UCSD-AML1 (cell line): Measurements from ENCODE around the gene NUDCD3.
A peak's percentile ranks its signal among the peaks of the same experiment; 100 is the strongest.
"Not testable (repeated sequence)": the region's sequence is repeated elsewhere in the genome, so short reads cannot be mapped to it uniquely, and the experiment has no call there.

ENCODE experiments used
- DNase-seq: peaks from one replicate; lab custom pipeline; 2025; ENCODE audit not compliant: unreplicated experiment; lab: John Stamatoyannopoulos, UW

NUDCD3 gene

DNA sequence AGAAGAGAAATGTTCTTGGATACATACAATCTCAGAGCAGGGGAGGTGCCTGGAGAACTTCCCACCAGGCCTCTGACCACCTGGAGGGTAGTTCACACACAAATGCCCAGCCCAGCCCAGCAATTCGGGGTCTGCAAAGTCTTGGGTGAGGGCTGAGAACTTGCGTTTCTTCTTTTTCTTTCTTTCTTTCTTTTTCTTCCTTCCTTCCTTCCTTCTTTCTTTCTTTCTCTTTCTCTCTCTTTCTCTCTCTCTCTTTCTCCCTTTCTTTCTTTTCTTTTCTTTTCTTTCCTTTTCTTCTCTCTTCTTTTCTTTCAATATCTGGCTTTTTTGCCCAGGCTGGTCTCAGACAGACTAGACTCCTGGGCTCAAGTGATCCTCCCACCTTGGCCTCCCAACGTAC is 28.3 kb upstream of the NUDCD3 start:
- DNase-seq = no peak

DNA sequence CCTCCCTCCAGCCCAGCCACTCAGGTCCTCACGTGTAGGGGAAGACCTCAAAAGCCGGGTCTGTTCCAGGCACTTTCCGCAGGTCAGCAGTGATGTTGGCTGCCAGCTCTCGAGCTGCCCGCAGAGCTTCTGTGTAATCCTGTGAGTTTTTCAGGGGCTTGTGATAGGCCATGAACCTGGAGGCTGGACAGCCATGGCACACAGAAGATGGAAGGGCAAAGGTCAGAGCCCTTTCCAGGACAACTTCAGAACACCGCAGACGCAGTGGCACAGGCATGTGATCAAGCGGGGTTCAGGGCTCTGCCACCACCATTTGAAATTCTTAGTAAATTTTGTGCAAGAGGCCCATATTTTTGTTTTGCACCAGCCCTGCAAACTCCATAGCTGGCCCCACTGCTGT is 26.7 kb upstream of the NUDCD3 start:
- no peak for DNase-seq

DNA sequence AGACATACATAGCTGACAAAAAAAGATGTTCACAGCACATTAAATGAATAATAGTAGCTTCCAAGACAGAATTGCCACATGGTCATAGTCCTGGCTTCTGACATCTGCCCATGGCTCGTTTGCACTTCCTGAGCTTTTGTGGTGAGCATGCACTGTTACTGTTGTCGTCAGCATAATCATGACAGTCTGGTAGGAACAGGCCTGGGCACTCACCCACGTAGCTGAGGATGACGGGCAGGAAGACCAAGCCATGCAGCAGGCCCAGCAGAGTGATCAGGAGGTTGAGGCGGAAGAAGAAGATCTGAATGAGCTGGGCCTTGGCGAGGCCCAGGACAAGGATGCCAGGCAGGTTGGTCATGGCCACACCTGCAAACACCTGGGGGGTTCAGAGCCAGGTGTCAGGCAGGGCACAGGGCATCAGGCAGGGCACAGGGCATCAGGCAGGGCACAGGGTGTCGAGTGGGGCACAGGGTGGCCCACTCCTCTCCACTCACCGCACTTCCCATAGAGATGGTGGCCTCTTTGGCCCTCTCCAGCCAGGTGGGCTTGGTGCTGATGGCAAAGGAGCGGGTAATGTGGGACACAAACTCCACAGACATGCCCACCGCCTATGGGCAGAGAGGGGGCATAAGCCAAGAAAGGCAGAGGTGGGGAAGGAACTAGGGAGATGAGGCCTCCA is 25.3 kb upstream of the NUDCD3 start:
- no peak for DNase-seq

DNA sequence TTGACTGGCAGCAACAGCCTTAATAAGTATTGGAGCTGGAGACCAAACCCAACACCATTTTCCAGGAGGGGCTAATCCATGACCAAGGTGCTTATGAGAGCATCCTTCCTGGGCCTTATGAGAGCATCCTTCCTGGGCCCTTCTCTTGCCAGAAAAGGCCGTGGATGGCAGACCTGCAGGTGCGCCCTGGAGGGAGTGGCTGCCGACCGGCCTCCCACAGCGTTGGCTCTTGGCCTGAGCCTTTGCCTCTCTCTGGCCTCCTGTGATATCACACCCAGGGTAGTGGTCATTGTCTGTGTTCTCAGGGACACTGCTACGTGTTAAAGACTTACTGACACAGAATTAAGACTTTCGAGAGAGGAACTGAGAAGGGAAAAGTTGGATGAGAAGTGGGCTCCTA is 22.3 kb upstream of the NUDCD3 start:
- no peak for DNase-seq

DNA sequence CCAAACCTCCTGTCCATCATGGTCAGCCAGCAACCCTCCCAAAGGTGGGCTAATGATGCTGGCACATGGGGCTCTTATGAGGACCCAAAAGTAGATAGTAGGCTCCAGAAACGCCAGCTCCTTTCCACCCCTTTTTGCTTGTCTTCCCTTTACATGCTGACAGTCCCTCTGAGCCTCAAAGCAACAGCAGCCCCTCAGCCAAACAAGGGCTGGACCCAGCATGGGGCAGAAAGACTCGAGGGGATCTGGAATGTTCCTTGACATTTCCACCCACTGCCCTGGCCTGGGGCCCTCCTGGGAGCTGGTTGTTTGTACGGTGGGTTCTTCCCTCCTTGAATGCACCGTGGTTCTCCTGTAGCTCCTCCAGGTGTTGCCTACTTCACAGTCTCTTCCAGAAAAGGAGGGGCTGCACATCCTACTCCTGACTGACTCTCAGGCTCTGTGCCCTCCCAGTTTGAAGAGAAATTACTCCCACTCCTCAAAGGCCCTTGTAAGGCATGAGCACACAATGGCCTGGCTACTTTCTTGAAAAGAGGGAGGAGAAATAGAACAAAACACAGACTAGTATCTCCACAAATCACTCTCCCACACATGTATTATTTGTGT is 21.5 kb upstream of the NUDCD3 start:
- no peak for DNase-seq

DNA sequence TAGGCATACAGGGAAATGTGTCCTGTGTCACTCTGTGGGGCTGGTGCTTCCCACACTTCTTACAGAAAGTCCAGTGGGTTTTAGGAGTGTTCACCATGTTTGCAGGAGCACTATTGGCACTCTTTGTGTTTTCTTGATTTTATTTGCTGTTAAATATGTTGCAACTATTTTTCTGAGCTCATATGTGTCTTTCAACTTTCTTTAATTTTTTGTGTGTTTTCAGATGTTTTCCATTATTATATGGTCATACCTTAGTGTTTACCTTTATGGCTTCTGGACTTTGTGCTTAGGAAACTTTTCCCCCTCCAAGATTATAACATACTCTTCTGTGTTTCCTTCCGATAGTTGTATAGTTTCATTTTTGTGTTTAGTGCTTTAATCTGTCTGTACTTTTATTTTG is 20.8 kb upstream of the NUDCD3 start:
- DNase-seq = no peak

DNA sequence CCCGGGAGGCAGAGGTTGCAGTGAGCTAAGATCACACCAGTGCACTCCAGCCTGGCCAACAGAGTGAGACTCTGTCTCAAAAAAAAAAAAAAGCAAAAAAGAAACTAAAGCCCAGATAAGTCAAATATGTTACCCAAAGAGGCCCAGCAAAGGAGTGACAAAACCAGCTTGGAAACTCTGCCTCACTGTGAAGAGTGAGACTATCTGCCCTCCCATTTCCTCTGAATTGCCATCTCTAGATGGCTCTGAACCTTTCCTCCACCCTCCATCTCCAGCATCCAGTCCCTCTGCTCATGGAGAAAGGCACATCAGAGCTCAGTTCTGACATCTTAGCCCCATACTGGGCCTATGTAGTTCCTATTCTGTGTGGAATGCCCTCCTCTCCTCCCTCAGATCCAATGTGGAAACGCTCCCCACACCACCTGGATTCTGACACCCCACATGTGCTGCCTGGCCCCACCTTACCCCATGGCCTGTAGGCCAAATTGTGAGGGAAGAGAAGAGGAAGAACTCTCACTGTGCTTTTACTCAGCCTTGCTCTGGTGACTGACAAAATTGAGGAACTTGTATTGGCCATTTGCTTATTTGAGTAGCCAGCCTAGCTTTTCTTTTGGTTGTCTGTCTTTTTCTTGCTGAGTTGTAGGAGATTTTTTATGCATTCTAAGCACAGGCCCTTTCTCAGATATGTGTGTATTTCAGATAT is 18.0 kb upstream of the NUDCD3 start:
- no peak for DNase-seq

DNA sequence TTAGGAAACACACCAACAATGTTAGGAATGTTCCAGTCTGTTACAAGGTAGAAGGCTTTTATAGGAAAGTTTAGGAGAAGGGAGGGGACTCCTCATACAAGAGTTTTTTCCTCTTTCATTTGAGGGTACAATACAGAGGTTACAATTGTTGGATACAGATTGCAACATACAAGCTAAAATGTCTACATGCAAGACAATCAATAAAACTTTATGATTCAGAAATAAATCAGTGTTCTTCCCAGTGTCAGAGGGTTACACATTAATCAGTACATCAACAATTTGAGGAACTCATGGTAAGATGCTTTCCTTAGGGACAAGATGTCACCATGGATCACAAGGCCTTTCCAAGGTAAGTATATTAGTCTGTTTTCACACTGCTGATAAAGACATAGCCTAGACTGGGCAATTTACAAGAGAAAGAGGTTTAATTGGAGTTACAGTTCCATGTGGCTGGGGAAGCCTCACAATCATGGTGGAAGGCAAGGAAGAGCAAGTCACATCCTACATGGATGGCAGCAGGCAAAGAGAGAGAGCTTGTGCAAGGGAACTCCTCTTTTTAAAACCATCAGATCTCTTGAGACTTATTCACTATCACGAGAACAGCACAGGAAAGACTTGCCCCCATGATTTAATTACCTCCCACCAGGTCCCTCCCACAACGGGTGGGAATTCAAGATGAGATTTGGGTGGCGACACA is 16.3 kb upstream of the NUDCD3 start:
- not testable (repeated sequence) for DNase-seq

DNA sequence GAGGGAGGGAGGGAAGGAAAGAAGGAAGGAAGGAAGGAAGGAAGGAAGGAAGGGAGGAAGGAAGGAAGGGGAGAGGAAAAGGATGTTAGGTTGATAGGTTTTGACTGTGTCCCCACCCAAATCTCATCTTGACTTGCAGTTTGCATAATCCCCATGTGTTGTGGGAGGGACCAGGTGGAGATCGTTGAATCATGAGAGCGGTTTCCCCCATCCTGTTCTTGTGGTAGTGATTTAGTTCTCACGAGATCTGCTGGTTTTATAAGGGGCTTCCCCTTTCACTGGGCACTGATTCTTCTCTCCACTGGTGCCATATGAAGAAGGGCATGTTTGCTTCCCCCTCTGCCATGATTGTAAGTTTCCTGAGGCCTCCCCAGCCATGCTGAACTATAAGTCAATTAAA is 15.1 kb upstream of the NUDCD3 start:
- DNase-seq = no peak

DNA sequence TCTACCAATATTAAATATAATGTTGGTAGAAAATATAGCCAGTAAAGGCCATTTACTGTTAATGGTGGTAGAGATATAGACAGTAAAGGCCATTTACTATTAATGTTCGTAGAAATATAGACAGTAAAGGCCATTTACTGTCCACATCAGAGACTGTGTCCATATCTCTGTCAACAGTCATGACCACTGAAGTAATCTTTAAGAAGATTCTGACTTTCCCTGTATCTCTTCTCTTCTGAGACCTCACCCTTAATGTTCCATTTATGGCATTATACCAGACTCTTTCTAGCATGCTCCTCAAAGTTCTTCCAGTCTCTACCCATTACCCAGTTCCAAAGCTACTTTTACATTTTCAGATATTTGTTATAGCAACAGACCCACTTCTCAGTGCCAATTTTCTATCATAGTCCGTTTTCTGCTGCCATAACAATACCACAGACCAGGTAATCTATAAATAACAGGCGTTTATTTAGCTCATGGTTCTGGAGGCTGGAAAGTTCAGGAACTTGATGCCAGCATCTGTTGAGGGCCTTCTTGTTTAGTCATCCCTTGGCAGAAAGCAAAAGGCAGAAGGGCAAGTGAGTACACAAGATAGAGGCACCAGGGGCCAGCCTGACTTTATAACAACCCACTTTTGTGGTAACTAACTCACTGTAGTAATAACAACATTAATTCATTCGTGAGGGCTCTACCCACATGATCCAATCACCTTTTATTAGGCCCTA is 7.9 kb upstream of the NUDCD3 start:
- no peak for DNase-seq

DNA sequence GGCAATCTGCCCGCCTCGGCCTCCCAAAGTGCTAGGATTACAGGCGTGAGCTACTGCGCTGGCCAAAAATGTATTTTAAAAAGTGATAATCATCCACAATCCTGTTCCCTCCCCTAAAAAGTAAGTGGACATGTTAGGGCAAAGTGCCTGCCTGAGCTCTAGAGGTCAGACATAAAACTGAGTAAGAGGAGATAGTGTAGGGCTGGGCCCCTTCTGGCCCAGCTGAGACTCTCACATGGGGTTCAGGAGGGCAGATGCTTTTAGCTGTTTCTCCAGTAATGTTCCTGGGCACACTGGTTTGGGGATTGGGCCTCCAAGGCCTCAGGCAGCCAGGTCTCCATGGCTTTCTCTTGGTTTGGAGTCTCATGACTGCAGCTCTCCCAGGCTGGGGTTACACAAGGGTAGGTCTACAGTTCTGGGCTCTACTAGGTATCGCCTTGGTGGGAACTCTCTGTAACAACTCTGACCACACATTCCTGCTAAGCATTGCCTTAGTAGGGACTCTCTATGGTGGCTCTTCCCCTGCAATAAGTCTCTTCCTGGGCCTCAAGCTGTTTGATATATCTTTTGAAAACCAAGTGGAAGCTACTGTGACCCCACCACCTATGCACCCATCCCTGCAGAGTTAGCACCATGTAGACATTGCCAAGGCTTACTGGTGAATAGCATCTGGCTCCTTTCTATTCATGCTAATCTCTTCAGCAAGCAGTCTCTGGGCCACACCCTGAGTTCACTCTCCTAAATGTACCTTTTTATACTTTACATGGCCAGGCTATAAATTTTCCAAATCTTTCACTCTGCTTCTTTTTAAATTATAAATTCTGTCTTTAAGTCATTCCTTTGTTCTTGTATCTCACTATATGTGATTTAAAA is 6.9 kb upstream of the NUDCD3 start:
- no peak for DNase-seq

DNA sequence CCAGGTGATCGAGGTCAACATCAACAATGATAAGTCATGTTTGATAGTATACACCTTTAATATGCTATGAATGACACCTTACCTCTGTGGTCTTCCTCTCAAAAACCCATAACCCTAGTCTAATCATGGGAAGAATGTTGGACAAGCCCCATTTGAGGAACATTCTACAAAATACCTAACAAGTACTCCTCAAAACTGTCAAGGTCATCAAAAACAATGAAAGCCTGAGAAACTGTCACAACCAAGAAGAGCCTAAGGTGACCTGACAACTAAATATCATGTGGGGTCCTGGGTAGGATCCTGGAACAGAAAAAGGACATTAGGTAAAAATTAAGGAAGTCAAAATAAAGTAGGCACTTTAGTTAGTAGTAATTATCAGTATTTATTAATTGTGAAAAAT is 5.9 kb upstream of the NUDCD3 start:
- DNase-seq = no peak

DNA sequence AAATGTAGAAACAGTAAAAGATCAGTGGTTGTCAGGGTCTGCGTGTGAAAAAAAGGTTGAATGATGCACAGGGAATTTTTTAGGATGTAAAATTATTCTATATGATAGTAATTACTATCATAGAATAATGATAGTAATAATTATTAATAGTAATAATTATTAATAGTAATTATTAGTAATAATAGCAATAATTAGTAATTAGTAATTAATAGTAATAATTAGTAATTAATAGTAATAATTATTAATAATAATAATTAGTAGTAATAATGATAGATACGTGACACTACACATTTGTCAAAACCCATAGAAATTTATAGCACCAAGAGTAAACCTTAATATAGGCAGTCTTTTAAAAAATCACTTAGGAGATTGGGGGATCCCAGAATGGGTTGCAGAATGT is 4.5 kb upstream of the NUDCD3 start:
- DNase-seq = no peak

DNA sequence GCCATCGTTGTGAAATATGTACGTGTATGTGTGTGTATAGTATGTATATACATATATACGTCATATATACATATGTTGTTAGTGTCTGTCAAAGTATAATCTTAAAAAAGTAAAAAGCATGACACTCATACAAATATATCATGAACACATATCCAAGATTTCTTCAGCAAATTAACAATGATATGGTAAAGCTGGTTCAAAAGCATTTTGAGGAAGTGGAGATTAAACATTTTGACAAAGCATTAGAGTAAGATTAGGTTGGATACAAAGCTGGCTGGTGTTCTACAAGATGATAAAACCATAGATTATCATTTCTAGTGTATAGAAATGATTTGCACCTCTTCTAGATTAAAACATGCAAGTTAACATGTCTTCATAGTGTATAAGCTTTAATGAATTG is 771 bp upstream of the NUDCD3 start:
- DNase-seq = no peak

DNA sequence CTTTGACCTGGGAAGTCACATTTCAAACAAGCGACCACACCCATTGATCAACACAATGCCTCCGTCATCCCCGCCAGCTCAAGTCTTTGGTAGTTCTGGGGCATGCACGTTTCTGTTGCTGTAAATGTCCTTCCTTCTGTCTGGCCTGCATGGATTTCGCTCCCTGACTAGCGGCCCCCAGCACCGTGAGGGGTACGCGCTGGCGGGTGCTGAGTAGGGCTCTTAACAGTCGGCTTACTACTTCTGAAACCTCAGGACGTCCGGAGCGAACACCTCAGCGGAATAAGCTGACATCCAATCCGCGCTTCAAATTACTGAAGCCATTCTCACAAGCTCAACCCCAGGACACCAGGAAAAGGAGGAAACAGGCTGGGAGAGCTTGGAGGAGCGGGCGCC is 505 bp downstream of the NUDCD3 start:
- DNase-seq = no peak

DNA sequence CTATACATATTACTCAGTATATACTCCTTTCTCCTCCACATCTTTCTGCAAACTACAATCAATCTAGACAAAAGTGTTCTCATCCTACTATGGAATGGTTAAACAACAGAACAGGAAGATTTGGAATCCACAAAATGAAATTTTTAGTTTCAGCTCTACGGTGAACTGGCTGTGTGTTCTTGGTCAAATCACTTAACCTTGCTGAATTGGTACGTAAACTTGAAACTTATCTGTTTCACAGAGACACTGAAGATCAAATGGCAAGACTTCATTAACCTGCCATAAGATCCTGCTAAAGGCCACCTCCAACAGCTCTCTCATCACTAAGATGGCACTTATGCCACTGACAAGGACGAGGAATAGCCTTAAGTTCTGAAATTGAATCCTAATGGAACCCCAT is 1.5 kb downstream of the NUDCD3 start:
- no peak for DNase-seq

DNA sequence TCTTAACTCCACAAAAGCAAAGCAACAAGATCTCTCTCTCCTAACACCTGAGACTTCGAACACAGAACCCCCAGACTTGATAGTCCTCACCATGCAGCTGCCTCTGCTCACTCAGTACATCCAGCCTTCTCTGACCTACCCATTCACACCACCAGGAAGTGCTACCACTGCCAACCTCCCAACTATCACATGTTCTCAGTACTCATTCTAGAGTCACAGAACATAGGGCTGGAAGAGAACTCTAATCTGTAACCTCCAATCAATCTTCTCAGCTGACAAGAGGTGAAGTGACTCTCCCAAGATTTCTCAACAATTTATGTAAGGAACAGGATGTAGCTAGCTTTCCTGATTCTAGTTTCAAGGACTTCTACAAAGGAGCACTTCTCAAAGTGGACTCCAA is 3.8 kb downstream of the NUDCD3 start:
- DNase-seq = no peak

DNA sequence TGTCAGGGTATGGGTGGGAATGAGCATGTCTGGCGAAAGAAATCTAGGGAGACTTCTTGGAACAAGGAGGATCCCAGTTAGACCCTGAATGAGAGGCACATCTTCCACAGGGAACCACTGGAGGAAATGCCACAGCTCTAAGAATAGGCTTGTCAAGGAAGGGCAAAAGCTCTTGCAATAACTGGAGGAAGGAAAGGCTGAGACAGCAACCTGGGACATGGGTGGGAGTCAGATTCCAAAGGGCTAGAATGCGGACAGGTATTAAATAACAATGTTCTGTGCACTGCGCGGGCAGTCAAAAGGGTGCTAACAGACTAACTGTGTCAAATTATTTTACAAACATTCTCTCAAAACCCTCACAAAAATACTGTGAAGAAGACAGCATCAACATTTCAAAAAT is 4.5 kb downstream of the NUDCD3 start:
- DNase-seq = no peak

DNA sequence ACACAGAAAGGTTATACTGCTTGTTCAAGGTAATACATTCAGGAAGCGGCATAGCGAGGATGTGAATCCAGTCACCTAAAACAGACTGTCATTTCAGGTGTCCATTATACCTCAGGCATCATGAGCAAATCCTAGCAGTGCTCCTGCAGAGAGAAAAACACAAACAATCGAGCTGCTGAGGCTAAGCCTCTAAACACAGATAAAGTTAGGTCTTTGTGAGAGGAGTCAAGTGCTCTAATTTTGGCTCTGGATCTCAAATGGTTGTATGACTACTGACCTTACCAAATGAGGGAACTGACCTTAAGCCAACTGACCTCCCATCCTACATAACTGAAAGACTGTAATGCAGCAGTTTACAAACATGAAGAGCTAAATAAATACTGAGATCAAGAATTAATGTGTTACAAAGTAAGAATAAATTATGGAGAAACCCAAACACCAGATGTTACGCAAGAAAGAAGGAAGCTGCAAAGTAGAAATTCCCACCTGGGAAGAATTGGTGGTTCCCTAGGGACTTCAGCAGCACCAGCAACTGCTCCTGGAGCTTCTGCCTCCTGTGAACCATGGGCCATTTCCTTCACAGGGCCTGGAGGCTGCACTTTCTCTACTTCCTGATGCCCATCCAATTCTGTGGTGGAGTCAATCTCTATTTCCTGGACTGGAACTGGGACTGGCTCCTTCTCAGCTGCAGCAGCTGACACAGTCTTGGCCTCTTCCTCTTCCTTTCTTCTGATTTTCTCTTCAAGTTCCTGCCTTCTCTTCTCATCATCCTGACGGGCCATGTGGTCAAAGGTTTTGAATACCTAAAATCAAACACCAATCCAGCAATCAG is 5.8 kb downstream of the NUDCD3 start:
- peak; percentile 14 for DNase-seq
